Keratinocyte (primary cell): ENCODE data around the gene USP54. TPM values are rescaled to one million over a fixed set of nuclear protein-coding genes. Genes with fewer than 3 reads are reported as not detected.
"Not testable (repeated sequence)": the region's sequence is repeated elsewhere in the genome, so short reads cannot be mapped to it uniquely, and the experiment has no call there.

Experiments used
- DNase-seq: peaks from one replicate; pipeline ENCODE4 v3.0.0-alpha.2; 2011; ENCODE audit warnings: low read depth, missing footprints, low spot score
- FAIRE-seq: peaks from 2 replicates; lab custom pipeline; 2011; peaks lifted over from hg19 to GRCh38; lab: Jason Lieb, UNC
- H2AFZ ChIP-seq: 2 replicates; pipeline ENCODE4 v1.6.0; 2012; ENCODE audit warnings: low read length, control low read depth, inconsistent platforms; ENCODE audit not compliant: control insufficient read depth
- H3K27ac ChIP-seq: 2 replicates; pipeline ENCODE4 v1.5.1; 2011; ENCODE audit warnings: low read length; ENCODE audit not compliant: control insufficient read depth, insufficient read depth
- H3K27me3 ChIP-seq: 3 replicates; pipeline ENCODE4 v1.6.0; 2011; ENCODE audit warnings: low read length; ENCODE audit not compliant: control insufficient read depth, insufficient read depth; ENCODE audit errors: extremely low read depth
- H3K36me3 ChIP-seq, 2 experiments: 2 replicates in 1 of 2; 3 replicates in 1 of 2; pipeline ENCODE4 v1.5.1; 2011; ENCODE audit warnings: low read length in 2 of 2, mild to moderate bottlenecking in 1 of 2; ENCODE audit not compliant: control insufficient read depth in 2 of 2, insufficient read depth in 2 of 2; ENCODE audit errors: extremely low read depth in 1 of 2
- H3K4me1 ChIP-seq: 3 replicates; pipeline ENCODE4 v1.5.1; 2011; ENCODE audit warnings: low read length; ENCODE audit not compliant: control insufficient read depth, insufficient read depth; ENCODE audit errors: extremely low read depth
- H3K4me2 ChIP-seq: 3 replicates; pipeline ENCODE4 v1.6.0; 2011; ENCODE audit warnings: low read depth, low read length; ENCODE audit not compliant: control insufficient read depth, insufficient read depth; ENCODE audit errors: extremely low read depth
- H3K4me3 ChIP-seq, 3 experiments: fragments of 200-600 bp in 1 of 3; sonication (generic) in 1 of 3; 2 replicates in 2 of 3; 3 replicates in 1 of 3; pipeline ENCODE4 v1.5.1; 2011 to 2016; ENCODE audit warnings: low read length in 3 of 3, mild to moderate bottlenecking in 3 of 3, control low read depth in 2 of 3, inconsistent platforms in 1 of 3, low read depth in 1 of 3, mixed read lengths in 1 of 3, mixed run types in 1 of 3, moderate library complexity in 1 of 3; ENCODE audit not compliant: control insufficient read depth in 2 of 3, insufficient read depth in 2 of 3; ENCODE audit errors: extremely low read depth in 1 of 3
- H3K79me2 ChIP-seq: 2 replicates; pipeline ENCODE4 v1.6.0; 2012; ENCODE audit warnings: low read length; ENCODE audit not compliant: control insufficient read depth, insufficient read depth
- H3K9ac ChIP-seq: 3 replicates; pipeline ENCODE4 v1.6.0; 2011; ENCODE audit warnings: low read length; ENCODE audit not compliant: control insufficient read depth, insufficient read depth; ENCODE audit errors: extremely low read depth
- H3K9me1 ChIP-seq: 3 replicates; pipeline ENCODE4 v1.6.0; 2011; ENCODE audit warnings: low read length; ENCODE audit not compliant: control insufficient read depth, insufficient read depth; ENCODE audit errors: extremely low read depth
- H3K9me3 ChIP-seq: 2 replicates; pipeline ENCODE4 v1.5.1; 2012; ENCODE audit warnings: low read depth, low read length; ENCODE audit not compliant: control insufficient read depth
- H4K20me1 ChIP-seq: 3 replicates; pipeline ENCODE4 v1.6.0; 2011; ENCODE audit warnings: low read length; ENCODE audit not compliant: control insufficient read depth, insufficient read depth; ENCODE audit errors: extremely low read depth
- EZH2 ChIP-seq: IDR thresholded peaks from one replicate; pipeline ENCODE4 v1.6.1; 2012; ENCODE audit warnings: inconsistent platforms, mild to moderate bottlenecking, low read length, moderate library complexity
- dilution Hi-C: fragments of 300-500 bp; cut with MboI; formaldehyde crosslinking; loops from one replicate; pipeline ENCODE4 v1.7.0; 2020; ENCODE audit warnings: low sequenced_read_pairs; ENCODE audit not compliant: extremely low pct_ligation_motif_present
- polyA plus RNA-seq, 5 experiments: library from polyadenylated mRNA; depleted of rRNA in 3 of 5; stranded (reverse) in 3 of 5; stranded (forward) in 1 of 5; unstranded in 1 of 5; fragments of >200 nt; gene quantifications; 1 replicate in 1 of 5; 2 replicates in 3 of 5; 3 replicates in 1 of 5; pipeline versions ENCODE4 v1.2.1 to v1.2.3, GENCODE V29; 2011 to 2012; ENCODE audit warnings: missing spikeins in 2 of 5, low read depth in 1 of 5, low replicate concordance in 1 of 5
- TF ChIP-seq, protein P1 (sequence below), 3 experiments: IDR thresholded peaks in 1 of 3; conservative IDR thresholded peaks in 1 of 3; optimal IDR thresholded peaks in 1 of 3; 2 replicates in 2 of 3; 3 replicates in 1 of 3; pipeline versions ENCODE3 to v1.5.1; 2011; ENCODE audit warnings: low read length in 3 of 3, mild to moderate bottlenecking in 3 of 3, moderate library complexity in 2 of 3, control low read depth in 1 of 3, inconsistent platforms in 1 of 3; ENCODE audit not compliant: insufficient read depth in 2 of 3; ENCODE audit errors: extremely low read depth in 1 of 3

The USP54 gene
- polyA plus RNA-seq, 1 donor (not counting 4 experiments of a cell fraction or from before 2014, with no cell fraction given), result 7.6 TPM

DNA sequence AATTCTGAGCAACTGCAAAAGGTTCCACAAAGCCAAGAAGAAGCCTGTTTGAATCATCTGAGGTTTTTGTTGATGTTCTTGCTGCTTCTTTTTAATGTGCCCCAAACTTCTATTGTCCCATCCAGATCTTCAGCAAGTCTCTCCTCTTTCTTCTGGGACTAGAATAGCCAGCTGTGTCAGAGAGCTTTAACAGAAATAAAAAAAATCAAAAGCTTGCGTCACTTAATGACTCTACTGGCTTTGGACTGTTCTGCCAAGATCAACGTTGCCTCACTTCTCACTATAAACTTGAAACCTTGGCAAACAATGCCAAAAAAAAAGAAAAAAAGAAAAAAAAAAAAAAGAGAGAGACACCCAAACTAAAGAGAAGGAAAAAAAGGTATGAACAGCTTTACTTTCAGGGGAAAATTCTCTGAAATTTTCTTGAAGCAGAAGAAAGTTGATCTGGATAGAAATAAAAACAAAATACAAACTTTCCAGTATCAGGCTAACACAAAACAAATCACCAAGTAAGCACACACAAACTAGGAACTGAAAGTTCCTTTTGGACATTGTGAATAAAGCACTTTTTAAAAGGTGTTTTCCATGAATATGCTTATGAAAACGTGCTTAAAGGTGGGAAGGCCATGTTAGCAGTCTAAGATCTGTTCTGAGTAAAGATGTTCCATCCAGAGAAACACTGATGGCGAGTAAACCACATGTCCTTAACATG lies 14.8 kb downstream of the USP54 start:
- no peaks in the 10 kb centered on the region for H3K9me1 ChIP-seq
- FAIRE-seq, result no peak
- H3K9ac ChIP-seq, result no peak overlapping the region

DNA sequence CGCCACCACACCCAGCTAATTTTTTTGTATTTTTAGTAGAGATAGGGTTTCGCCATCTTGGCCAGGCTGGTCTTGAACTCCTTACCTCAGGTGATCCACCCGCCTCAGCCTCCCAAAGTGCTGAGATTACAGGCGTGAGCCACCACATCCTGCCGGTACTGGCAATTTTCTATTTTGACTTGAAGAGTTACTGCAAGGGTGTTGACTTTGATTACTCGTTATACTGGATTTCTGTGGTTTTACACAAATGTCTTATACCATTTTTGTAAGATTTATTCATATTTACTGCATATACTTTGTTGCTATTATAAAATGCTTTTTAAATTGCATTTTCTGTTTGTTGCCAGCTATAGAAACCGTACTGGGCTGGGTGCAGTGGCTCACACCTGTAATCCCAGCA lies 24.1 kb downstream of the USP54 start:
- dilution Hi-C loops, H3K27me3 ChIP-seq, DNase-seq, H3K9me3 ChIP-seq, H3K4me2 ChIP-seq, H3K79me2 ChIP-seq, H3K4me3 ChIP-seq, H3K9ac ChIP-seq, H3K36me3 ChIP-seq, H3K27ac ChIP-seq, H2AFZ ChIP-seq, H4K20me1 ChIP-seq, H3K4me1 ChIP-seq, FAIRE-seq, H3K9me1 ChIP-seq: not testable (repeated sequence)

More for the DNA sequence above, 14.8 kb downstream of the USP54 start:
- TF ChIP-seq, protein P1, sequence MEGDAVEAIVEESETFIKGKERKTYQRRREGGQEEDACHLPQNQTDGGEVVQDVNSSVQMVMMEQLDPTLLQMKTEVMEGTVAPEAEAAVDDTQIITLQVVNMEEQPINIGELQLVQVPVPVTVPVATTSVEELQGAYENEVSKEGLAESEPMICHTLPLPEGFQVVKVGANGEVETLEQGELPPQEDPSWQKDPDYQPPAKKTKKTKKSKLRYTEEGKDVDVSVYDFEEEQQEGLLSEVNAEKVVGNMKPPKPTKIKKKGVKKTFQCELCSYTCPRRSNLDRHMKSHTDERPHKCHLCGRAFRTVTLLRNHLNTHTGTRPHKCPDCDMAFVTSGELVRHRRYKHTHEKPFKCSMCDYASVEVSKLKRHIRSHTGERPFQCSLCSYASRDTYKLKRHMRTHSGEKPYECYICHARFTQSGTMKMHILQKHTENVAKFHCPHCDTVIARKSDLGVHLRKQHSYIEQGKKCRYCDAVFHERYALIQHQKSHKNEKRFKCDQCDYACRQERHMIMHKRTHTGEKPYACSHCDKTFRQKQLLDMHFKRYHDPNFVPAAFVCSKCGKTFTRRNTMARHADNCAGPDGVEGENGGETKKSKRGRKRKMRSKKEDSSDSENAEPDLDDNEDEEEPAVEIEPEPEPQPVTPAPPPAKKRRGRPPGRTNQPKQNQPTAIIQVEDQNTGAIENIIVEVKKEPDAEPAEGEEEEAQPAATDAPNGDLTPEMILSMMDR (optimal IDR thresholded peaks at IDR 0.05 in 1 of 3, IDR thresholded peaks at IDR 0.05 in 1 of 3, conservative IDR thresholded peaks at IDR 0.05 in 1 of 3; ENCODE audit: extremely low read depth in 1 of 3, insufficient read depth in 2 of 3, low read length in 3 of 3), result no peak
- TF ChIP-seq EZH2, result no peak
- H3K4me1 ChIP-seq, result no peaks in the 10 kb centered on the region
- H3K4me3 ChIP-seq, result no peak overlapping the region
- H3K79me2 ChIP-seq, result no peaks in the 10 kb centered on the region
- H4K20me1 ChIP-seq, result no peaks in the 10 kb centered on the region
- H3K4me2 ChIP-seq, result no peak overlapping the region
- DNase-seq, result no peak
- H3K27ac ChIP-seq, result no peak overlapping the region
- H3K36me3 ChIP-seq, result no peaks in the 10 kb centered on the region
- no peak overlapping the region for H2AFZ ChIP-seq
- dilution Hi-C loops, result no loop called here
- no peaks in the 10 kb centered on the region for H3K27me3 ChIP-seq
- no peaks in the 10 kb centered on the region for H3K9me3 ChIP-seq

DNA sequence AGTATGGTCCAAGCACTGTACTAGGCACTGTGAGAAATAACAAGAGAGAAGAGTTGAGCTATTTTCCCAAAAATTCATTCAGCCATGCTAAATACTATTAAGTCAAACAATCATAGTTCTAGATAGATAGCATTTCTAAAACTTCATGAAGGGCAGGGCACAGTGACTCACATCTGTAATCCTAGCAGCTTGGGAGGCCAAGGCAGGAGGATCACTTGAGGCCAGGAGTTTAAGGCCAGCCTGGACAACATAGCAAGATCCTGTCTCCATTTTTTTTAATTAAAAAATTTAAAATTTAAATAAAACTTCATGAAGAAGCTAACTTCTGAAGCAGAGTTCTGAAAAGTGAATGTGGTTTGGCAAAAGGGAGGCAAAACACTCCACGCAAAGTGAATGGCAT lies 29.9 kb downstream of the USP54 start:
- no peak for DNase-seq
- Histone ChIP-seq H3K9ac (no peak overlapping the region), H3K36me3 (no peaks in the 10 kb centered on the region), H3K4me1 (no peaks in the 10 kb centered on the region), H3K27me3 (no peaks in the 10 kb centered on the region), H3K27ac (no peak overlapping the region), H4K20me1 (no peaks in the 10 kb centered on the region), H2AFZ (no peak overlapping the region), H3K4me2 (no peak overlapping the region), H3K9me1 (no peaks in the 10 kb centered on the region), H3K4me3 (no peak overlapping the region), H3K79me2 (no peaks in the 10 kb centered on the region), H3K9me3 (no peaks in the 10 kb centered on the region)
- dilution Hi-C loops, result no loop called here
- FAIRE-seq, result no peak
- TF ChIP-seq, protein P1 (optimal IDR thresholded peaks at IDR 0.05 in 1 of 3, IDR thresholded peaks at IDR 0.05 in 1 of 3, conservative IDR thresholded peaks at IDR 0.05 in 1 of 3; ENCODE audit: extremely low read depth in 1 of 3, insufficient read depth in 2 of 3, low read length in 3 of 3), result no peak
- TF ChIP-seq EZH2, result no peak
